HFF-Myc (cell line): ENCODE results near the gene MT2A.
A peak's percentile ranks its signal among the peaks of the same experiment; 100 is the strongest.

ENCODE experiments used
- DNase-seq: peaks from one replicate; pipeline ENCODE4 v3.0.0-alpha.2; 2011; ENCODE audit warnings: low read depth; ENCODE audit errors: extremely low read depth
- H3K4me3 ChIP-seq: replicated peaks from 2 replicates; pipeline ENCODE4 v1.5.1; 2011; ENCODE audit warnings: low read depth, mild to moderate bottlenecking, control low read depth, low read length
- CTCF ChIP-seq: IDR thresholded peaks from 2 replicates; pipeline ENCODE4 v1.5.1; 2012; ENCODE audit warnings: mild to moderate bottlenecking, low read depth, low read length, control low read depth; ENCODE audit errors: missing control alignments

MT2A gene

GRCh38 chr16:56610609-56611111, 2.3 kb downstream of the MT2A start:
- peak overlapping the region; percentile 94 for H3K4me3 ChIP-seq
- TF ChIP-seq CTCF = no peak
- no peak for DNase-seq

GRCh38 chr16:56611281-56611833, 3.0 kb downstream of the MT2A start:
- no peak for TF ChIP-seq CTCF
- no peak overlapping the region for H3K4me3 ChIP-seq
- DNase-seq = no peak

- no peak for TF ChIP-seq CTCF
- no peak overlapping the region for H3K4me3 ChIP-seq
Observed at GRCh38 chr16:56613706-56614105, 5.3 kb downstream of the MT2A start.

GRCh38 chr16:56614549-56614991, 6.2 kb downstream of the MT2A start:
- H3K4me3 ChIP-seq = no peak overlapping the region
- no peak for TF ChIP-seq CTCF
- no peak for DNase-seq

More at GRCh38 chr16:56613706-56614105, 5.3 kb downstream of the MT2A start:
- no peak for DNase-seq

GRCh38 chr16:56615353-56615752, 7.0 kb downstream of the MT2A start:
- no peak for TF ChIP-seq CTCF
- no peak for DNase-seq
- no peak overlapping the region for H3K4me3 ChIP-seq

- no peak for TF ChIP-seq CTCF
- peak overlapping the region; percentile 45 for H3K4me3 ChIP-seq
- DNase-seq = no peak
Observed at GRCh38 chr16:56616608-56617211, 8.3 kb downstream of the MT2A start.
